ENCODE data around the gene HLCS. TPM values are rescaled to one million over a fixed set of nuclear protein-coding genes. Genes with fewer than 3 reads are reported as not detected.

The HLCS gene
- total and polyA plus RNA-seq, 10 of the 15 experiments (the other 5 are each of a cell fraction or from before 2014, with no cell fraction given), result 1.5 to 12.7 (median 9.6) TPM

- no peak for FAIRE-seq
- in situ Hi-C loops (cut with MboI), result no loop called here
- WGBS (ENCODE audit: insufficient coverage, insufficient replicate concordance, low lambda C conversion rate, missing lambda C conversion rate), result 11% methylated on average over 13 of the region's 13 CpGs
These were observed 255.8 kb downstream of the HLCS start for GRCh38 chr21:36710729-36711048.

More at GRCh38 chr21:36710729-36711048, 255.8 kb downstream of the HLCS start:
- ChIA-PET CTCF (no interaction called here), SMC1A (ENCODE audit: uncharacterized antibody, unreplicated experiment) (no interaction called here), POLR2A (no interaction called here), RAD21 (ENCODE audit: unreplicated experiment) (no interaction called here)
- no peak overlapping the region for H2AFZ ChIP-seq (ENCODE audit: control insufficient read depth, low read depth, low read length)
- no peak for TF ChIP-seq RAD51 (IDR thresholded peaks at IDR 0.05)
- no peak for TF ChIP-seq PKNOX1 (IDR thresholded peaks at IDR 0.05)
- TF ChIP-seq, protein P1, sequence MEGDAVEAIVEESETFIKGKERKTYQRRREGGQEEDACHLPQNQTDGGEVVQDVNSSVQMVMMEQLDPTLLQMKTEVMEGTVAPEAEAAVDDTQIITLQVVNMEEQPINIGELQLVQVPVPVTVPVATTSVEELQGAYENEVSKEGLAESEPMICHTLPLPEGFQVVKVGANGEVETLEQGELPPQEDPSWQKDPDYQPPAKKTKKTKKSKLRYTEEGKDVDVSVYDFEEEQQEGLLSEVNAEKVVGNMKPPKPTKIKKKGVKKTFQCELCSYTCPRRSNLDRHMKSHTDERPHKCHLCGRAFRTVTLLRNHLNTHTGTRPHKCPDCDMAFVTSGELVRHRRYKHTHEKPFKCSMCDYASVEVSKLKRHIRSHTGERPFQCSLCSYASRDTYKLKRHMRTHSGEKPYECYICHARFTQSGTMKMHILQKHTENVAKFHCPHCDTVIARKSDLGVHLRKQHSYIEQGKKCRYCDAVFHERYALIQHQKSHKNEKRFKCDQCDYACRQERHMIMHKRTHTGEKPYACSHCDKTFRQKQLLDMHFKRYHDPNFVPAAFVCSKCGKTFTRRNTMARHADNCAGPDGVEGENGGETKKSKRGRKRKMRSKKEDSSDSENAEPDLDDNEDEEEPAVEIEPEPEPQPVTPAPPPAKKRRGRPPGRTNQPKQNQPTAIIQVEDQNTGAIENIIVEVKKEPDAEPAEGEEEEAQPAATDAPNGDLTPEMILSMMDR (IDR thresholded peaks at IDR 0.05 in 2 of 3, conservative IDR thresholded peaks at IDR 0.05 in 1 of 3; ENCODE audit: control insufficient read depth in 2 of 3, extremely low read depth in 1 of 3, insufficient read depth in 1 of 3, low read depth in 3 of 3, low read length in 3 of 3), result no peak
- TF ChIP-seq STAT3 (IDR thresholded peaks at IDR 0.05; ENCODE audit: low read depth, low read length), result no peak
- TF ChIP-seq SMAD5 (IDR thresholded peaks at IDR 0.05; ENCODE audit: low read depth), result no peak
- no peak for TF ChIP-seq ZNF274 (IDR thresholded peaks at IDR 0.05; ENCODE audit: insufficient read depth, insufficient read length)
- no peak for TF ChIP-seq NFYB (IDR thresholded peaks at IDR 0.05; ENCODE audit: insufficient read depth, low read depth, low read length)
- no peak for TF ChIP-seq KLF5 (IDR thresholded peaks at IDR 0.05; ENCODE audit: partially characterized antibody)
- TF ChIP-seq NBN (IDR thresholded peaks at IDR 0.05), result no peak
- no peak for TF ChIP-seq ZZZ3 (IDR thresholded peaks at IDR 0.05; ENCODE audit: control insufficient read depth, insufficient read length, low read depth)
- H3K4me2 ChIP-seq (ENCODE audit: control insufficient read depth, insufficient read depth), result no peak overlapping the region
- DNase-seq (ENCODE audit: low read depth, low spot score) (no peak), ATAC-seq (no peak)
- H3K4me1 ChIP-seq (ENCODE audit: control insufficient read depth, insufficient read depth, low read length), result no peaks in the 10 kb centered on the region
- H3K36me3 ChIP-seq (ENCODE audit: control insufficient read depth in 2 of 2, insufficient read depth in 2 of 2, low read length in 1 of 2), result no peaks in the 10 kb centered on the region
- H3K27me3 ChIP-seq (replicated peaks in 1 of 2; ENCODE audit: control insufficient read depth in 2 of 2, insufficient read depth in 2 of 2, low read length in 1 of 2), result peaks cover 19 to 20% of the 10 kb centered on the region in 2 experiments
- H3K79me2 ChIP-seq (ENCODE audit: control insufficient read depth, insufficient read depth, low read length), result no peaks in the 10 kb centered on the region
- no peaks in the 10 kb centered on the region for H3K9me3 ChIP-seq (replicated peaks; ENCODE audit: control insufficient read depth, insufficient read depth, low read length)
- H4K20me1 ChIP-seq (ENCODE audit: control insufficient read depth, insufficient read depth), result no peaks in the 10 kb centered on the region
- no peak overlapping the region for H3K9ac ChIP-seq (ENCODE audit: control insufficient read depth, insufficient read depth, low read length)
- H3K27ac ChIP-seq (ENCODE audit: control insufficient read depth, insufficient read depth), result no peak overlapping the region
- BruUV-seq (replicated peaks), result no TSS peak
- intact Hi-C loops (cut with micrococcal nuclease; ENCODE audit: unreplicated experiment), result no loop called here
- no peak overlapping the region for H3K4me3 ChIP-seq

All from GM12878 (cell line).